ENCODE results near the gene NOS1AP. TPM values are rescaled to one million over a fixed set of nuclear protein-coding genes. Genes with fewer than 3 reads are reported as not detected.

Gene NOS1AP
- total RNA-seq (10 to 100 TPM in 2 of 5 donors, 1 to 10 TPM in 3; 3.7 to 13.8 (median 9.9) TPM), polyA plus RNA-seq (1 to 10 TPM in 1 of 3 donors, under 1 TPM in 2; 0.25 to 1.1 (median 0.46) TPM)
- long read RNA-seq, donor 1: 0 reads
- long read RNA-seq, donor 2: 0 reads
- long read RNA-seq, donor 3: 0 reads
- long read RNA-seq, donor 4: 0 reads
- long read RNA-seq, donor 5: 0 reads
- long read RNA-seq, donor 6: 0 reads
- long read RNA-seq, donor 7: 0 reads
- long read RNA-seq, donor 8: 0 reads
- long read RNA-seq, donor 9: 0 reads
- long read RNA-seq, donor 10: 0 reads

GRCh38 chr1:162069334-162070093 is at the start of gene NOS1AP:
NOS1AP (plus strand) TSS chr1:162069691; CDS start chr1:162070178, 487 bp downstream.
- peak within 1 kb of the TSS; percentile 82 to 99 (median 89) for H3K27ac ChIP-seq
- DNase-seq: peak; percentile 89 to 94
- H3K36me3 ChIP-seq: peaks cover 0 to 2% (median 0%) of the 10 kb centered on the region in 4 donors
- TF ChIP-seq POLR2A (IDR thresholded peaks at IDR 0.05) (no peak), POLR2AphosphoS5 (IDR thresholded peaks at IDR 0.05) (peak in 2 of 3 donors; percentile 22 to 84)
- 0 to 1% (median 1%) methylated on average over 34 to 83 of the region's 95 CpGs for WGBS, 5 donors
- peak within 1 kb of the TSS; percentile 74 to 88 (median 76) for H3K4me3 ChIP-seq
- peaks cover 0 to 19% (median 9%) of the 10 kb centered on the region in 3 donors for H3K27me3 ChIP-seq
- intact Hi-C loops (cut with DNase I; ENCODE audit: low total_unique reads): no loop called here
- H3K9me3 ChIP-seq: peaks cover 0 to 3% (median 0%) of the 10 kb centered on the region in 4 donors
- peaks cover 7 to 42% (median 36%) of the 10 kb centered on the region in 4 donors for H3K4me1 ChIP-seq

GRCh38 chr1:162020150-162020549 is 49.3 kb upstream of the NOS1AP start:
- TF ChIP-seq CTCF (IDR thresholded peaks at IDR 0.05) (no peak), POLR2A (IDR thresholded peaks at IDR 0.05) (no peak), EP300 (IDR thresholded peaks at IDR 0.05) (no peak), POLR2AphosphoS5 (IDR thresholded peaks at IDR 0.05) (no peak)
- H3K27ac ChIP-seq: no peak overlapping the region
- no peak for DNase-seq
- peaks cover 5 to 42% (median 20%) of the 10 kb centered on the region in 4 donors for H3K4me1 ChIP-seq
- H3K27me3 ChIP-seq: peaks cover 0 to 28% (median 12%) of the 10 kb centered on the region in 3 donors
- intact Hi-C loops (cut with DNase I; ENCODE audit: low total_unique reads): no loop called here
- no peaks in the 10 kb centered on the region for H3K9me3 ChIP-seq
- 37 to 51% (median 40%) methylated on average over 2 of the region's 2 CpGs for WGBS, 5 donors
- no peak overlapping the region for H3K4me3 ChIP-seq
- H3K36me3 ChIP-seq: no peaks in the 10 kb centered on the region

- H3K27ac ChIP-seq: peak overlapping the region in 1 of 5 donors; percentile 28
- H3K4me3 ChIP-seq: no peak overlapping the region
- intact Hi-C loops (cut with DNase I; ENCODE audit: low total_unique reads): no loop called here
- no peaks in the 10 kb centered on the region for H3K36me3 ChIP-seq
- DNase-seq: no peak
- H3K4me1 ChIP-seq: peaks cover 5 to 42% (median 20%) of the 10 kb centered on the region in 4 donors
- no peaks in the 10 kb centered on the region for H3K9me3 ChIP-seq
- 67 to 90% (median 81%) methylated on average over 4 of the region's 4 CpGs for WGBS, 5 donors
- H3K27me3 ChIP-seq: peaks cover 0 to 38% (median 14%) of the 10 kb centered on the region in 3 donors
- TF ChIP-seq EP300 (IDR thresholded peaks at IDR 0.05): no peak
- no peak for TF ChIP-seq CTCF (IDR thresholded peaks at IDR 0.05)
- TF ChIP-seq POLR2AphosphoS5 (IDR thresholded peaks at IDR 0.05): no peak
- no peak for TF ChIP-seq POLR2A (IDR thresholded peaks at IDR 0.05)
These were observed 48.4 kb upstream of the NOS1AP start for GRCh38 chr1:162021124-162021523.

- no peak for TF ChIP-seq POLR2A (IDR thresholded peaks at IDR 0.05)
- TF ChIP-seq CTCF (IDR thresholded peaks at IDR 0.05): no peak
- TF ChIP-seq EP300 (IDR thresholded peaks at IDR 0.05): no peak
- TF ChIP-seq POLR2AphosphoS5 (IDR thresholded peaks at IDR 0.05): no peak
These were observed 46.9 kb upstream of the NOS1AP start for GRCh38 chr1:162022626-162023025.

More at GRCh38 chr1:162022626-162023025, 46.9 kb upstream of the NOS1AP start:
- Histone ChIP-seq H3K36me3 (no peaks in the 10 kb centered on the region), H3K9me3 (no peaks in the 10 kb centered on the region), H3K27me3 (peaks cover 0 to 51% (median 14%) of the 10 kb centered on the region in 3 donors), H3K4me1 (peaks cover 5 to 42% (median 20%) of the 10 kb centered on the region in 4 donors), H3K4me3 (peak overlapping the region in 2 of 4 donors; percentile 64), H3K27ac (no peak overlapping the region)
- no peak for DNase-seq
- intact Hi-C loops (cut with DNase I; ENCODE audit: low total_unique reads): no loop called here
- WGBS, 5 donors: 72 to 94% (median 91%) methylated on average over 9 of the region's 9 CpGs

All from stomach (tissue), 19 donors.